ENCODE data around the gene TMEM132C. TPM values are rescaled to one million over a fixed set of nuclear protein-coding genes. Genes with fewer than 3 reads are reported as not detected.

The TMEM132C gene
- total and polyA plus RNA-seq, 2 of the 13 experiments (the other 11 are each of a cell fraction or from before 2014, with no cell fraction given), result not detected

GRCh38 chr12:128564956-128565355, 298.0 kb downstream of the TMEM132C start:
- Histone ChIP-seq H3K4me3 (replicated peaks in 1 of 3; ENCODE audit: insufficient read depth in 1 of 3, low read depth in 2 of 3, low read length in 3 of 3) (no peak overlapping the region), H3K79me2 (ENCODE audit: insufficient read depth, low read length) (no peaks in the 10 kb centered on the region), H3K9ac (ENCODE audit: insufficient read depth, low read depth, low read length) (no peak overlapping the region), H3K4me1 (ENCODE audit: insufficient read depth, low read length) (no peaks in the 10 kb centered on the region), H3K36me3 (replicated peaks in 1 of 2; ENCODE audit: control insufficient read depth in 1 of 2, insufficient read depth in 2 of 2, low read length in 2 of 2) (no peaks in the 10 kb centered on the region), H4K20me1 (ENCODE audit: insufficient read depth, low read length) (no peaks in the 10 kb centered on the region), H3K9me3 (ENCODE audit: low read length) (no peaks in the 10 kb centered on the region), H3K4me2 (ENCODE audit: low read depth, low read length) (no peak overlapping the region), H3K27ac (ENCODE audit: extremely low read length, insufficient read depth, low read length) (no peak overlapping the region), H2AFZ (ENCODE audit: low read length) (no peak overlapping the region), H3K27me3 (ENCODE audit: control insufficient read depth in 1 of 2, insufficient read depth in 2 of 2, low read length in 2 of 2) (no peaks in the 10 kb centered on the region)
- WGBS (ENCODE audit: low lambda C conversion rate), result 0% methylated on average over 2 of the region's 3 CpGs
- ChIA-PET POLR2A (no interaction called here), CTCF (ENCODE audit: low intra/inter-chr PET ratio, low total read pairs) (no interaction called here)
- in situ Hi-C loops (cut with HindIII; ENCODE audit: extremely low pct_ligation_motif_present, low pct_unique_long_range_greater_than_20kb) (no loop called here), intact Hi-C loops (cut with micrococcal nuclease; ENCODE audit: unreplicated experiment) (no loop called here)
- ATAC-seq (no peak), DNase-seq (ENCODE audit: low spot score) (no peak), FAIRE-seq (no peak)
- TF ChIP-seq ASH2L (IDR thresholded peaks at IDR 0.05; ENCODE audit: insufficient read length, low read depth, low read length) (no peak), RBFOX2 (IDR thresholded peaks at IDR 0.05; ENCODE audit: low read depth, low read length) (no peak), FOXP1 (IDR thresholded peaks at IDR 0.05) (no peak), FOXP1 (CRISPR knock-in tag; IDR thresholded peaks at IDR 0.05) (no peak), DPF2 (CRISPR knock-in tag; IDR thresholded peaks at IDR 0.05; ENCODE audit: borderline replicate concordance, low read depth) (no peak), ZNF761 (CRISPR knock-in tag; conservative IDR thresholded peaks at IDR 0.05) (no peak), ZBTB2 (CRISPR knock-in tag; IDR thresholded peaks at IDR 0.05; ENCODE audit: low read depth) (no peak), ZNF597 (CRISPR knock-in tag; IDR thresholded peaks at IDR 0.05) (no peak), IRF9 (CRISPR knock-in tag; IDR thresholded peaks at IDR 0.05; ENCODE audit: borderline replicate concordance) (no peak)
- no TSS peak for BruUV-seq (replicated peaks)
